ENCODE measurements around the gene FNTB. TPM values are rescaled to one million over a fixed set of nuclear protein-coding genes. Genes with fewer than 3 reads are reported as not detected.

Gene FNTB
- total and polyA plus RNA-seq, 9 of the 15 experiments (the other 6 are each of a cell fraction or from before 2014, with no cell fraction given) = 6.9 to 23.2 (median 12.2) TPM

DNA sequence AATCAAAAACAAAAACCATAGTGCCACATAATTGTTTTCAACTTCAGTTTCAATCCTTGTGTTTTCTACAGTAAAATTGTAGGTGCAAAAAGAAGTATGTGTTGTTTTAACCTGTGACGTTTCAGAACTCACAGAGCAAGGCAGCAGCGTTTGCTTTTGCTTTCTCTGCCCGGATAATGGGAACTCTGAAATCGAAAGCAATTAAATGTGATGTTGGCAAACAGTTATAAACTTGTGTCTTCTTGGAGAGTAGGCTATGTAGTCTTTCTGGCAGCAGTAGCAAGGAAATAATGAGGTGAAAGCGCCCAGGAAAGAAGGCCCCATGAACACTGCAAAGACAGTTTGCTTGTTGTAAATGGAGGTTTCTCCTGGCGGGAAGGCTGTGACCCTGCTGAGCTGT is 39.1 kb downstream of the FNTB start (continued):
- TF ChIP-seq, protein P1, sequence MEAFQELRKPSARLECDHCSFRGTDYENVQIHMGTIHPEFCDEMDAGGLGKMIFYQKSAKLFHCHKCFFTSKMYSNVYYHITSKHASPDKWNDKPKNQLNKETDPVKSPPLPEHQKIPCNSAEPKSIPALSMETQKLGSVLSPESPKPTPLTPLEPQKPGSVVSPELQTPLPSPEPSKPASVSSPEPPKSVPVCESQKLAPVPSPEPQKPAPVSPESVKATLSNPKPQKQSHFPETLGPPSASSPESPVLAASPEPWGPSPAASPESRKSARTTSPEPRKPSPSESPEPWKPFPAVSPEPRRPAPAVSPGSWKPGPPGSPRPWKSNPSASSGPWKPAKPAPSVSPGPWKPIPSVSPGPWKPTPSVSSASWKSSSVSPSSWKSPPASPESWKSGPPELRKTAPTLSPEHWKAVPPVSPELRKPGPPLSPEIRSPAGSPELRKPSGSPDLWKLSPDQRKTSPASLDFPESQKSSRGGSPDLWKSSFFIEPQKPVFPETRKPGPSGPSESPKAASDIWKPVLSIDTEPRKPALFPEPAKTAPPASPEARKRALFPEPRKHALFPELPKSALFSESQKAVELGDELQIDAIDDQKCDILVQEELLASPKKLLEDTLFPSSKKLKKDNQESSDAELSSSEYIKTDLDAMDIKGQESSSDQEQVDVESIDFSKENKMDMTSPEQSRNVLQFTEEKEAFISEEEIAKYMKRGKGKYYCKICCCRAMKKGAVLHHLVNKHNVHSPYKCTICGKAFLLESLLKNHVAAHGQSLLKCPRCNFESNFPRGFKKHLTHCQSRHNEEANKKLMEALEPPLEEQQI (IDR thresholded peaks at IDR 0.05) = no peak
- TF ChIP-seq, protein P2, sequence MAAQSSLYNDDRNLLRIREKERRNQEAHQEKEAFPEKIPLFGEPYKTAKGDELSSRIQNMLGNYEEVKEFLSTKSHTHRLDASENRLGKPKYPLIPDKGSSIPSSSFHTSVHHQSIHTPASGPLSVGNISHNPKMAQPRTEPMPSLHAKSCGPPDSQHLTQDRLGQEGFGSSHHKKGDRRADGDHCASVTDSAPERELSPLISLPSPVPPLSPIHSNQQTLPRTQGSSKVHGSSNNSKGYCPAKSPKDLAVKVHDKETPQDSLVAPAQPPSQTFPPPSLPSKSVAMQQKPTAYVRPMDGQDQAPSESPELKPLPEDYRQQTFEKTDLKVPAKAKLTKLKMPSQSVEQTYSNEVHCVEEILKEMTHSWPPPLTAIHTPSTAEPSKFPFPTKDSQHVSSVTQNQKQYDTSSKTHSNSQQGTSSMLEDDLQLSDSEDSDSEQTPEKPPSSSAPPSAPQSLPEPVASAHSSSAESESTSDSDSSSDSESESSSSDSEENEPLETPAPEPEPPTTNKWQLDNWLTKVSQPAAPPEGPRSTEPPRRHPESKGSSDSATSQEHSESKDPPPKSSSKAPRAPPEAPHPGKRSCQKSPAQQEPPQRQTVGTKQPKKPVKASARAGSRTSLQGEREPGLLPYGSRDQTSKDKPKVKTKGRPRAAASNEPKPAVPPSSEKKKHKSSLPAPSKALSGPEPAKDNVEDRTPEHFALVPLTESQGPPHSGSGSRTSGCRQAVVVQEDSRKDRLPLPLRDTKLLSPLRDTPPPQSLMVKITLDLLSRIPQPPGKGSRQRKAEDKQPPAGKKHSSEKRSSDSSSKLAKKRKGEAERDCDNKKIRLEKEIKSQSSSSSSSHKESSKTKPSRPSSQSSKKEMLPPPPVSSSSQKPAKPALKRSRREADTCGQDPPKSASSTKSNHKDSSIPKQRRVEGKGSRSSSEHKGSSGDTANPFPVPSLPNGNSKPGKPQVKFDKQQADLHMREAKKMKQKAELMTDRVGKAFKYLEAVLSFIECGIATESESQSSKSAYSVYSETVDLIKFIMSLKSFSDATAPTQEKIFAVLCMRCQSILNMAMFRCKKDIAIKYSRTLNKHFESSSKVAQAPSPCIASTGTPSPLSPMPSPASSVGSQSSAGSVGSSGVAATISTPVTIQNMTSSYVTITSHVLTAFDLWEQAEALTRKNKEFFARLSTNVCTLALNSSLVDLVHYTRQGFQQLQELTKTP (IDR thresholded peaks at IDR 0.05; ENCODE audit: low read depth in 1 of 2, partially characterized antibody in 2 of 2) = no peak
- no peak for TF ChIP-seq TAF1 (IDR thresholded peaks at IDR 0.05; ENCODE audit: control insufficient read depth, extremely low read depth, insufficient read depth, low read length, severe bottlenecking)
- no peak for TF ChIP-seq ZNF668 (CRISPR knock-in tag; IDR thresholded peaks at IDR 0.05)
- TF ChIP-seq HNRNPLL (IDR thresholded peaks at IDR 0.05; ENCODE audit: low read depth, low read length, poor library complexity, severe bottlenecking) = no peak
- no peak for TF ChIP-seq ZZZ3 (IDR thresholded peaks at IDR 0.05)
- no peak for TF ChIP-seq HDAC2 (IDR thresholded peaks at IDR 0.05)
- TF ChIP-seq, protein P3, sequence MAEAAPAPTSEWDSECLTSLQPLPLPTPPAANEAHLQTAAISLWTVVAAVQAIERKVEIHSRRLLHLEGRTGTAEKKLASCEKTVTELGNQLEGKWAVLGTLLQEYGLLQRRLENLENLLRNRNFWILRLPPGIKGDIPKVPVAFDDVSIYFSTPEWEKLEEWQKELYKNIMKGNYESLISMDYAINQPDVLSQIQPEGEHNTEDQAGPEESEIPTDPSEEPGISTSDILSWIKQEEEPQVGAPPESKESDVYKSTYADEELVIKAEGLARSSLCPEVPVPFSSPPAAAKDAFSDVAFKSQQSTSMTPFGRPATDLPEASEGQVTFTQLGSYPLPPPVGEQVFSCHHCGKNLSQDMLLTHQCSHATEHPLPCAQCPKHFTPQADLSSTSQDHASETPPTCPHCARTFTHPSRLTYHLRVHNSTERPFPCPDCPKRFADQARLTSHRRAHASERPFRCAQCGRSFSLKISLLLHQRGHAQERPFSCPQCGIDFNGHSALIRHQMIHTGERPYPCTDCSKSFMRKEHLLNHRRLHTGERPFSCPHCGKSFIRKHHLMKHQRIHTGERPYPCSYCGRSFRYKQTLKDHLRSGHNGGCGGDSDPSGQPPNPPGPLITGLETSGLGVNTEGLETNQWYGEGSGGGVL (CRISPR knock-in tag; IDR thresholded peaks at IDR 0.05) = no peak
- no peak for TF ChIP-seq NEUROD1 (IDR thresholded peaks at IDR 0.05; ENCODE audit: borderline replicate concordance, low read depth, low read length, partially characterized antibody)
- no peak for TF ChIP-seq FOXA1 (IDR thresholded peaks at IDR 0.05; ENCODE audit: borderline replicate concordance)
- TF ChIP-seq, protein P4, sequence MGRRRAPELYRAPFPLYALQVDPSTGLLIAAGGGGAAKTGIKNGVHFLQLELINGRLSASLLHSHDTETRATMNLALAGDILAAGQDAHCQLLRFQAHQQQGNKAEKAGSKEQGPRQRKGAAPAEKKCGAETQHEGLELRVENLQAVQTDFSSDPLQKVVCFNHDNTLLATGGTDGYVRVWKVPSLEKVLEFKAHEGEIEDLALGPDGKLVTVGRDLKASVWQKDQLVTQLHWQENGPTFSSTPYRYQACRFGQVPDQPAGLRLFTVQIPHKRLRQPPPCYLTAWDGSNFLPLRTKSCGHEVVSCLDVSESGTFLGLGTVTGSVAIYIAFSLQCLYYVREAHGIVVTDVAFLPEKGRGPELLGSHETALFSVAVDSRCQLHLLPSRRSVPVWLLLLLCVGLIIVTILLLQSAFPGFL (CRISPR knock-in tag; IDR thresholded peaks at IDR 0.05) = no peak

All from K562 (cell line).